GM18870 (cell line): Measurements from ENCODE around the gene RBPJL.

Source experiments
- ATAC-seq: cut with Tn5 transposase; IDR thresholded peaks from one replicate; pipeline ENCODE4 v1.9.1; 2021; ENCODE audit warnings: moderate library complexity; ENCODE audit not compliant: unreplicated experiment

RBPJL gene

DNA sequence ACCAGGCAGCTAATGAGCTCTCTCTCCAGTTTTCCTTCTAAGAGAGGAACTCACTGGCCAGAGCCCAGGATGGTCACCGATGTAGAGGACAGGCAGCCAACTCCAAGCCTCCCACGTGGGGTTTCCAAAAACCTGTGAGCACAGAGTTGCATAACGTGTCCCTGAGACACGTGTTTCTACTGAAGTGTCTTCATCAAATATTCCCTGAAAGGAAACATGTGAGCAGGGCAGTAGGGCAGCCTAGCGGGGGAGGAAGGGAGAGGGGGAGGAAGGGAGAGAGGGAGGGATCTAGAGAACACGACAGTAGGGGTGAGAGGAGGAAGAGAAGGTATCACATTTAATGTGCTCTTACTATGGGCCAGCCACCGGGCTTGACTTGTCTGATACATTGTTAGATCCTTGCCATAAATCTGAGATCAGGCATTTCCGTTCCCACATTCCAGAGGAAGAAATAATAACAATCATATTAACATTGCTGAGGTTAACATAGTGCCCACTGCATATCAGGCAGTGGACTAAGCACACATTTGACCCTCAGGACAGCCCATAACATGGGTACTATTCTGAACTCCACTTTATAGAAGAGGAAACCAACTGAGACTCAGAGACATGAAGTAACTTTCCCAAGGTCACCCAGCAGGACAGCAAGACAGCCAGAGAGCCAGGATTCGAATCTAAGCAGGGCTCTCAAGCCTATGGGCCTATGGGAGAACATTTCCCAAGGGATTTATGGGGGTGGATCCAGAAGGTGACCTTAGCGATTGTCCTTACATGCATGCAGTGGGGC is 51.8 kb downstream of the RBPJL start:
- no peak for ATAC-seq

DNA sequence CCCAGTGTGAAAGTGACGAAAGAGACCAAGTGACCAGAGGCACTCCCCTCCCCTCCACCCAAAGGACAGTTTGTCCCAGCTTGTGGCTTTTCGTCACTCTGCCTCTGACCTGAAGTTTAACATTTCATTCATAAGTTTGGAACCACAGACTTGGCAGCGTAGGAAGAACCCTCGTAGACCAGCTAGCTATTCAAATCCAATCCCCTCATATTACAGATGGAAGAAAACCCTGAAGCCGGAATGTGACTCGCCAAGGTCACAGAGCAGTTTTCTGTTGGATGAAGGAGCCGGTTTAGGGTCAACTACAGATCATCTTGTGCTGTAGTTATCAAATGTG is 52.4 kb downstream of the RBPJL start:
- no peak for ATAC-seq

DNA sequence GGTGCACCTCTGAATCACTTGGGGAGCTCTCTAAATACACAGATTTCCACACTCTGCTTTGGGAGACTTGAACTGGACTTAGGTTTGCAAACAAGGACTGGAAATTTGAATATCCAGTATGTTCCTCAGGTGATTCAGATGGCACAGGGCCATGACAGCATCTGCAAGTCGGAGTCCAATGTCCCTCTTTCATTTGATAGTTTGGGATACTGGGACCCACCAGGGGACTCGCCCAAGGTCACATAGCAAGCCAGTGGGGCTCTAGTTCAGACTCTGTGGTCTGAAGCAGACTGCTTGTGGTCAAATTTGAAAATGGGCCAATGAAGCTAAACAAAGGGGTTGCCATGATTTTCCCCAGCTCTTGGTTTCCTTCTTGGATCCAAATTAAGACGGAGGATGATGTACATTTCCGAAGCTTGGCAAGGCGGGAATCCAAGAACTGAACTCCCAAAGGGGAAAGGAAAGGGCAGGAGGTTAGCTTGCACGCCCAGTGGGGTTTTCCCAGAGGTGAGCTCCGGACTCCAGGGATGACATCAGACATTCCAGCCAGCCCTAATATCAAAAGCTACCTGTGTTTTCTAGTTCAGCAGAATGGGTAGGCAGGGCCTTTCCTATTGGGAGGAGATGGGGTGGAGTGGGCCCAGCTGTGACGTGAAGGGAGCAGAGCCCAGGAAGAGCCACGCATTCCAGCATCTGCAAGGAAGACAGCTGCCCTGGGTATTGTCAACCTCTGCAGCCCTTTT is 52.9 kb downstream of the RBPJL start:
- ATAC-seq: no peak

DNA sequence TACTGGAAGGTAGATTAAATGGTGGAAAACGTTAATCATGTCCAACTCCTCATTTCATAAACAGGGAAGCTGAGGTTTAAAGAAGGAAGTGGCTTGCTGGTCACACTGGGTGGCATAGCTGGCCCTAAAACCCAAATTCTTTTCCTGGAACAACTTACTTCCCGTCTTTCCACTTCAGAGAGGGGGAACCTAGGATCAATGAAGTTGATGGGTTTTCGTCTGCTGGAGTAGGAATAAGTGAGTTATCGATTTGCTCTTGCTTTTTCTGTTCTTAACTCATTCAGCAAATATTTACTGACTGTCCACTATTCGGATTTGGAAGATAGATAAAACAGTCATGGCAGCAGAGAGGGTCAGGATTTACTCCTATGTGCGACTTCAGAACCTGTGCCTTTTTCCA is 55.2 kb downstream of the RBPJL start:
- ATAC-seq: no peak

DNA sequence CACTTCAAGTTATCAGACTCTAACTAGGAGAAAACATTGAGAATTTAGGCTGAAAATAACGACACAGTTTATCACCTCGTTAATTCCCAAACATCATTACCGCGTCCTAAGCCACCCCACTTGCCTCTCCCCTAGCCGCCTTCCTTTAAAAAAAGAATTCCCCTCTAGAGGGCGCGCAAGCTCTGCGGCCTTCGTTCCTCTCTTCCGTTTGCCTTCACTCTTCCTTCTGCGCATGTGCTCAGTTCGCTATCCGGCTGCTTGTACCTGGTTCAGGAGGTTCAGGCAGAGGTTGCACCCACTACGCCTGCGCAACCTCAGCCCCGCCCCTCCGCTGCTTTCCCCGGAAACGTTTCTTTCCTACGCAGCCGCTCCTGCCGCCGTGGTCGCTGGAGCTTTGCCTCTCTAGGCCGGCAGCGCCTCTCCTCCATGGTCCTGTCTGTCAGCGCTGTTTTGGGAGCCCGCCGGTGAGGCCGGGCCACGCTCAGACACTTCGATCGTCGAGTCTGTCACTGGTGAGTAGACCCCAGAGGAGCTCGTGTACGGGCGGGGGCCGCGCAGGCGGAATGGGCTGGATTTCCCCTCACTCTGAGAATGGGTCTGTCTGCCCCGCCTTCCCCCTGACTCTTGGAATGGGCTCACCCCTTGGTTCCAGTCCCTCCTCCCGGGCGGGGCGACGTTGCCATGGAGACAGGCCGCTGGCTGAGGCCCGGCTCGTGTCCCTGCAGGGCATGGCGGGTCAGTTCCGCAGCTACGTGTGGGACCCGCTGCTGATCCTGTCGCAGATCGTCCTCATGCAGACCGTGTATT is 56.4 kb downstream of the RBPJL start, which contains the start of gene SYS1:
Gene SYS1 (plus strand): TSS at position 353 of the 807 bp plus-strand sequence. CDS start 376 bp downstream, at position 729.
- peak; percentile 83 for ATAC-seq

DNA sequence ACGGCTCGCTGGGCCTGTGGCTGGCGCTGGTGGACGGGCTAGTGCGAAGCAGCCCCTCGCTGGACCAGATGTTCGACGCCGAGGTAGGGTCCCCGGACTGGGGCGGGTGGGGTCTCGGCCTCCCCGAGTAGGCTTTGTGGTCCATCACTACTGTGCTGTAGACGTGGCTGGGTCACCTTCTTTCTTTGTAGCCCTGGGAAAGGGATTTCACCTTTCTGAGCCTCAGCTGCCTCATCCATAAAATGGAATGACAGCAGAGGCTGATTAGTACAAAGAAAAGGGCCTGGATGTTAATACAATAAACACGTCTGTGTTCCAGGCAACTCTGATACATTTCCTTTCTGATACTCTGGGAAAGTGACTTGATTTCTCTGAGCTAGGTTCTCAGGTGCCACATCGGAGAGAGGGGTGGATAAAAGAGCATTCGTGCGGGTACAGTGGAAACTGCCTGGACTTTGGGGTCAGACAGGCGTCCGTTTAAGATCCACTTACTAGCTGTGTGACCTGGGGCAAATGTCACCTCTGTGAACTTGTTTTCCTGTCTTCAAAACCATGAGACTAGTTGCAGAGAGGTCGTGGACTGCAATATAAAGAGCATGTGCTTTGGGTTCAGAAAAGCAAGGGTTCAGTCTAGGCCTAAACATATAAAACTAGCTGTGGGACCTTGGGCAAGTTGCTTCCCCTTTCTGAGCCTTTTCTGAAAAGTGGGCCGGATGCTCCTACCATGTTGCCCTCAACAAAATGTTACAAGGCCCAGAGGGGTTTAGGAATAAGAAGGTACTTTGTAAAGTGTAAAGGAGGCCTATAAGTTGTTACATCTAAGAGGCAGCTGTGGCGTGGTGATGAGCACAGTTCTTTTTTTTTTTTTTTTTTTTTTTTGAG is 57.2 kb downstream of the RBPJL start:
- no peak for ATAC-seq

DNA sequence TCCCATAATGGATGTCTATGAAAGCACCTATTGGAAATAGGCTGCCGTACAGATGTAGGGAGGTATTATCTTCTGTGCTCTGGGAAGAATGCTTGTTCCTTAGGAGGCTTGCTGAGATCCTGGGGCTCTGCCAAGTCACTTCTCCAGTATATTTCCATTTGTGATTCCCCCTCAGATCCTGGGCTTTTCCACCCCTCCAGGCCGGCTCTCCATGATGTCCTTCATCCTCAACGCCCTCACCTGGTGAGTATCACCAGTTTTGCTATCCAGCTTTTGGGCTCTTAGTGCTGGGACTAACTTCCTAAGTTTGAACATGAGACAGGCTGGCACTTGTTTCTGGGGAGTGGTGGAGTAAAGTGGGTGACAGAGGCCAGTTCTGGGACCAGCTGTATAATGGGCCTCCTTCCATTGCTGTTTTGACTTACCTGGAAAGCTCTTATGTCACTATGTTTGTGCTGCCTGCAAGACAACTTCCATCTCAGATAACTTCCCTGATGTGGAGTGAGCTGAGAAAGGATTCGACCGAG is 58.9 kb downstream of the RBPJL start:
- ATAC-seq: no peak

DNA sequence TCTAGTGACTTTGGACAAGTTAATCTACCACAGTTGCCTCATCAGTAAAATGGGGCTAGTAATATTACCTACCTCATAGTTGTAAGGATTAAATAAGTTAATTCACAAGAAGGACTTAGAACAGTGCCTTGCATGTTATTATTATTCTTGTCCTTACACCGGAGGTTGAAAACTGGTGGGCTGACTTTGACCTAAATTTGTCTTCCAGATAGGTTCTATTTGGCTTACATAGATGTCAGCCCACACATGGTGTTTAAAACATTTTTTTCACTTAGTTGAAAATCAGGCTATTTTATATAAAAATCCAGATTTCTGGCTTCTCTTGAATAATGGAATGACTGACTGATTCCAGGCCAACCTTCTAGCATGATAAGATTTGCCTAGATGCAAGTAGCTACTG is 59.6 kb downstream of the RBPJL start:
- ATAC-seq: no peak

DNA sequence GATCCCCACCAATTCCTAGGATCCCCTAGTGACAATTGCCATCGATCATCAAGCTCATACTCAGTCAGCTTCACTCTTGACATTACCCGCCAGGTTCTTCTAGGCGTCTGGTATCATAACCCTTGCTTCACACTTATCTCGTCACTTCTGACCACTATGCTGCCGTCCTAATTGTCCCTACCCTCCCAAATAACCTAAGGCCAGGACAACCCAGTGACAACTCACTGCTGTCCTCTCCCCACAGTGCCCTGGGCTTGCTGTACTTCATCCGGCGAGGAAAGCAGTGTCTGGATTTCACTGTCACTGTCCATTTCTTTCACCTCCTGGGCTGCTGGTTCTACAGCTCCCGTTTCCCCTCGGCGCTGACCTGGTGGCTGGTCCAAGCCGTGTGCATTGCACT is 60.0 kb downstream of the RBPJL start:
- ATAC-seq: no peak

DNA sequence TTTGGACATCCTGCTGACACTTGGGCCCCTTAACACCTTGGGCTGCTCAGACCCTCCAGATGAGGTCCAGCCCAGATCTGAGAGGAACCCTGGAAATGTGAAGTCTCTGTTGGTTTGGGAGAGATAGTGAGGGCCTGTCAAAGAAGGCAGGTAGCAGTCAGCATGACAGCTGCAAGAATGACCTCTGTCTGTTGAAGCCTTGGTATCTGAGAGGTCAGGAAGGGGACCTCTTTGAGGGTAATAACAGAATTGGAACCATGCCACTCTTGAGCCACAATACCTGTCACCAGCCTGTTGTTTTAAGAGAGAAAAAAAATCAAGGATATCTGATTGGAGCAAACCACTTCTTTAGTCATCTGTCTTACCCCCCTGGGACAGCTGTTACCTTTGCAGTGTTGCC is 60.5 kb downstream of the RBPJL start:
- ATAC-seq: no peak
